SH-SY5Y (cell line): Measurements from ENCODE around the gene LRFN4.

Experiments
- GATA2 ChIP-seq: IDR thresholded peaks from 2 replicates; pipeline ENCODE4 v1.6.1; 2011; ENCODE audit warnings: mild to moderate bottlenecking, low read depth, low read length
- GATA3 ChIP-seq: IDR thresholded peaks from 2 replicates; pipeline ENCODE4 v1.6.1; 2011; ENCODE audit warnings: low read depth, mild to moderate bottlenecking, low read length, moderate library complexity

DNA sequence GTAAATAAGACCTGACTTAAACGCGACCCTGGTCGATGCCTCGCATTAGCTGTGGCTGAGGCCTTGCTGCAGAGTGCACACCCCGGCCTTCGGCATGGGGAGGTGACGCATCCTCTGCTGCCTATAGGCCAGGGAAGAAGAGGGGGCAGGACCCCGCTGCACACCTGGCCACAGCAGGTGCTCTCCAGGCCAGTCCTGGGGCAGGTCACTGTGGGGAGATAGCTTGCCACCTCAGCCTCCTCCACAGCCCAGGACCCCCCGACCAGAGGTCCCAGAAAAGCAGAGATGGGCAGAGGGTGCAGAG lies 12.7 kb downstream of the LRFN4 start:
- no peak for TF ChIP-seq GATA2
- TF ChIP-seq GATA3: no peak
